Activated naive CD8-positive, alpha-beta T cell treated with anti-CD3 and anti-CD28 coated beads, Interleukin-2, amount 50 U/mL, for 24 hours (primary cell): ENCODE measurements around the gene UGT2A2.

Source experiments
- ATAC-seq: fragments of 150-1000 bp; cut with Tn5 transposase; one replicate; pipeline ENCODE4 v1.10.0; 2021
- DNase-seq: peaks from one replicate; pipeline ENCODE4 v3.0.0; 2021
- H3K27ac Mint-ChIP-seq: one replicate; pipeline ENCODE4 v1.8.0; 2021; ENCODE audit warnings: mild to moderate bottlenecking, mixed read lengths
- H3K27me3 Mint-ChIP-seq: one replicate; pipeline ENCODE4 v1.8.0; 2021; ENCODE audit warnings: mixed read lengths
- H3K36me3 Mint-ChIP-seq: one replicate; pipeline ENCODE4 v1.8.0; 2021; ENCODE audit warnings: low read depth, mixed read lengths
- H3K4me1 Mint-ChIP-seq: one replicate; pipeline ENCODE4 v1.8.0; 2021; ENCODE audit warnings: mixed read lengths
- H3K4me3 Mint-ChIP-seq: one replicate; pipeline ENCODE4 v1.8.0; 2021; ENCODE audit warnings: mild to moderate bottlenecking, moderate library complexity, mixed read lengths
- H3K9me3 Mint-ChIP-seq: one replicate; pipeline ENCODE4 v1.8.0; 2021; ENCODE audit warnings: mixed read lengths

Gene UGT2A2

GRCh38 chr4:69601065-69601464 lies 38.4 kb downstream of the UGT2A2 start:
- no peak for ATAC-seq
- Mint-ChIP-seq H3K27ac (no peak overlapping the region), H3K4me1 (no peaks in the 10 kb centered on the region), H3K27me3 (no peaks in the 10 kb centered on the region), H3K36me3 (no peaks in the 10 kb centered on the region), H3K4me3 (no peak overlapping the region), H3K9me3 (no peaks in the 10 kb centered on the region)
- no peak for DNase-seq

- Mint-ChIP-seq H3K4me1 (no peaks in the 10 kb centered on the region), H3K9me3 (no peaks in the 10 kb centered on the region), H3K27me3 (no peaks in the 10 kb centered on the region), H3K36me3 (no peaks in the 10 kb centered on the region), H3K27ac (no peak overlapping the region), H3K4me3 (no peak overlapping the region)
- DNase-seq (no peak), ATAC-seq (no peak)
Observed at GRCh38 chr4:69600013-69600412, 39.4 kb downstream of the UGT2A2 start.

- H3K9me3 Mint-ChIP-seq = no peaks in the 10 kb centered on the region
- H3K4me3 Mint-ChIP-seq = no peak overlapping the region
- no peaks in the 10 kb centered on the region for H3K36me3 Mint-ChIP-seq
- H3K4me1 Mint-ChIP-seq = no peaks in the 10 kb centered on the region
- H3K27me3 Mint-ChIP-seq = no peaks in the 10 kb centered on the region
- DNase-seq = no peak
- no peak overlapping the region for H3K27ac Mint-ChIP-seq
- ATAC-seq = no peak
Observed at GRCh38 chr4:69594382-69594781, 45.1 kb downstream of the UGT2A2 start.

- no peak overlapping the region for H3K4me3 Mint-ChIP-seq
- no peaks in the 10 kb centered on the region for H3K4me1 Mint-ChIP-seq
- H3K9me3 Mint-ChIP-seq = no peaks in the 10 kb centered on the region
- H3K27ac Mint-ChIP-seq = no peak overlapping the region
- no peak for DNase-seq
- H3K36me3 Mint-ChIP-seq = no peaks in the 10 kb centered on the region
- ATAC-seq = no peak
- no peaks in the 10 kb centered on the region for H3K27me3 Mint-ChIP-seq
Observed at GRCh38 chr4:69591364-69591763, 48.1 kb downstream of the UGT2A2 start.

GRCh38 chr4:69589884-69590283 lies 49.6 kb downstream of the UGT2A2 start:
- no peaks in the 10 kb centered on the region for H3K4me1 Mint-ChIP-seq
- no peak for ATAC-seq
- H3K4me3 Mint-ChIP-seq = no peak overlapping the region
- H3K27me3 Mint-ChIP-seq = no peaks in the 10 kb centered on the region
- H3K27ac Mint-ChIP-seq = no peak overlapping the region
- H3K36me3 Mint-ChIP-seq = no peaks in the 10 kb centered on the region
- no peak for DNase-seq
- H3K9me3 Mint-ChIP-seq = no peaks in the 10 kb centered on the region

GRCh38 chr4:69584135-69584534 lies 55.3 kb downstream of the UGT2A2 start:
- Mint-ChIP-seq H3K36me3 (no peaks in the 10 kb centered on the region), H3K4me1 (no peaks in the 10 kb centered on the region), H3K27ac (no peak overlapping the region), H3K9me3 (no peaks in the 10 kb centered on the region), H3K27me3 (no peaks in the 10 kb centered on the region), H3K4me3 (no peak overlapping the region)
- ATAC-seq (no peak), DNase-seq (no peak)

- H3K27me3 Mint-ChIP-seq = no peaks in the 10 kb centered on the region
- ATAC-seq = no peak
Observed at GRCh38 chr4:69583543-69583942, 55.9 kb downstream of the UGT2A2 start.

GRCh38 chr4:69577245-69577644 lies 62.2 kb downstream of the UGT2A2 start:
- Mint-ChIP-seq H3K4me1 (no peaks in the 10 kb centered on the region), H3K9me3 (no peaks in the 10 kb centered on the region), H3K27me3 (no peaks in the 10 kb centered on the region), H3K4me3 (no peak overlapping the region), H3K36me3 (no peaks in the 10 kb centered on the region), H3K27ac (no peak overlapping the region)
- DNase-seq = no peak
- ATAC-seq = no peak

More at GRCh38 chr4:69583543-69583942, 55.9 kb downstream of the UGT2A2 start:
- DNase-seq = no peak
- Mint-ChIP-seq H3K4me1 (no peaks in the 10 kb centered on the region), H3K9me3 (no peaks in the 10 kb centered on the region), H3K36me3 (no peaks in the 10 kb centered on the region), H3K4me3 (no peak overlapping the region), H3K27ac (no peak overlapping the region)

GRCh38 chr4:69576251-69576877 lies 63.1 kb downstream of the UGT2A2 start:
- Mint-ChIP-seq H3K36me3 (no peaks in the 10 kb centered on the region), H3K27ac (no peak overlapping the region), H3K9me3 (no peaks in the 10 kb centered on the region), H3K4me1 (no peaks in the 10 kb centered on the region), H3K4me3 (no peak overlapping the region), H3K27me3 (no peaks in the 10 kb centered on the region)
- no peak for ATAC-seq
- DNase-seq = no peak

- Mint-ChIP-seq H3K9me3 (peaks cover 4% of the 10 kb centered on the region), H3K27me3 (no peaks in the 10 kb centered on the region), H3K4me1 (no peaks in the 10 kb centered on the region), H3K4me3 (no peak overlapping the region), H3K27ac (no peak overlapping the region), H3K36me3 (no peaks in the 10 kb centered on the region)
- ATAC-seq = no peak
- no peak for DNase-seq
Observed at GRCh38 chr4:69568787-69569186, 70.7 kb downstream of the UGT2A2 start.

GRCh38 chr4:69563424-69563823 lies 76.0 kb downstream of the UGT2A2 start:
- Mint-ChIP-seq H3K4me1 (no peaks in the 10 kb centered on the region), H3K9me3 (peaks cover 8% of the 10 kb centered on the region), H3K27me3 (no peaks in the 10 kb centered on the region), H3K36me3 (no peaks in the 10 kb centered on the region), H3K27ac (no peak overlapping the region), H3K4me3 (no peak overlapping the region)
- no peak for DNase-seq
- no peak for ATAC-seq

- H3K27ac Mint-ChIP-seq = no peak overlapping the region
- H3K4me3 Mint-ChIP-seq = no peak overlapping the region
- peaks cover 8% of the 10 kb centered on the region for H3K9me3 Mint-ChIP-seq
- no peak for ATAC-seq
- H3K4me1 Mint-ChIP-seq = no peaks in the 10 kb centered on the region
- no peaks in the 10 kb centered on the region for H3K36me3 Mint-ChIP-seq
- H3K27me3 Mint-ChIP-seq = no peaks in the 10 kb centered on the region
- DNase-seq = no peak
Observed at GRCh38 chr4:69549651-69550050, 89.8 kb downstream of the UGT2A2 start.

- ATAC-seq = no peak
- Mint-ChIP-seq H3K4me3 (no peak overlapping the region), H3K27me3 (no peaks in the 10 kb centered on the region), H3K36me3 (no peaks in the 10 kb centered on the region), H3K4me1 (no peaks in the 10 kb centered on the region), H3K27ac (no peak overlapping the region), H3K9me3 (peaks cover 8% of the 10 kb centered on the region)
- no peak for DNase-seq
Observed at GRCh38 chr4:69546134-69546765, 93.2 kb downstream of the UGT2A2 start.
